GM12891 (cell line): ENCODE measurements around the gene FGF14.

Experiments
- POLR2A ChIP-seq: IDR thresholded peaks from 2 replicates; pipeline ENCODE4 v1.6.1; 2011; ENCODE audit warnings: low read depth, low read length, control low read depth
- POLR2AphosphoS5 ChIP-seq: IDR thresholded peaks from 2 replicates; pipeline ENCODE4 v1.6.1; 2011; ENCODE audit warnings: low read depth, low read length, control low read depth
- TAF1 ChIP-seq: IDR thresholded peaks from 2 replicates; pipeline ENCODE4 v1.6.1; 2011; ENCODE audit warnings: low read depth, low read length, control low read depth

GRCh38 chr13:101799196-101799595 is 602.7 kb downstream of the FGF14 start:
- TF ChIP-seq POLR2A (no peak), TAF1 (no peak), POLR2AphosphoS5 (no peak)
